Stomach (tissue), 9 donors: ENCODE results near the gene ZNF410. TPM values are rescaled to one million over a fixed set of nuclear protein-coding genes. Genes with fewer than 3 reads are reported as not detected.
"Not testable (repeated sequence)": the region's sequence is repeated elsewhere in the genome, so short reads cannot be mapped to it uniquely, and the experiment has no call there.

ENCODE experiments used
- DNase-seq, 2 donors: peaks; one replicate each; pipeline versions ENCODE4 v3.0.0 to v3.0.0-alpha.2; 2013 to 2019
- H3K27ac ChIP-seq, 5 donors: fragments of 200-600 bp in 4 of 5; sonication (generic) in 4 of 5; one replicate each; pipeline ENCODE4 v1.5.1; 2013 to 2019; ENCODE audit warnings: mild to moderate bottlenecking in 1 of 5, moderate library complexity in 1 of 5
- H3K27me3 ChIP-seq, 3 donors: fragments of 200-600 bp; sonication (generic); one replicate each; pipeline ENCODE4 v1.5.1; 2017 to 2019; ENCODE audit warnings: mixed run types in 1 of 3
- H3K36me3 ChIP-seq, 4 donors: fragments of 200-600 bp; sonication (generic); 1 replicate in 3 of 4; 2 replicates in 1 of 4; pipeline ENCODE4 v1.5.1; 2016 to 2019
- H3K4me1 ChIP-seq, 4 donors: fragments of 200-600 bp; sonication (generic); one replicate each; pipeline ENCODE4 v1.5.1; 2016 to 2019
- H3K4me3 ChIP-seq, 4 donors: fragments of 200-600 bp; sonication (generic) in 3 of 4; one replicate each; pipeline ENCODE4 v1.5.1; 2016 to 2019; ENCODE audit warnings: mild to moderate bottlenecking in 1 of 4
- H3K9me3 ChIP-seq, 4 donors: fragments of 200-600 bp; sonication (generic); one replicate each; pipeline ENCODE4 v1.5.1; 2016 to 2019
- EP300 ChIP-seq: sonication (generic); formaldehyde crosslinking; IDR thresholded peaks from one replicate; pipeline ENCODE4 v1.6.1; 2017; ENCODE audit warnings: antibody characterized with exemption
- POLR2A ChIP-seq, 4 donors: fragments of 450-650 bp; IDR thresholded peaks; one replicate each; pipeline ENCODE4 v1.6.1; 2016; ENCODE audit warnings: antibody characterized with exemption in 4 of 4, control low read depth in 2 of 4, mild to moderate bottlenecking in 1 of 4, moderate library complexity in 1 of 4
- POLR2AphosphoS5 ChIP-seq, 3 donors: sonication (generic); formaldehyde crosslinking; IDR thresholded peaks; one replicate each; pipeline ENCODE4 v1.6.1; 2016; ENCODE audit warnings: antibody characterized with exemption in 3 of 3
- WGBS, 5 donors: extraction: QIAGEN DNeasy Blood & Tissue Kit in 3 of 5; methylation state at CpG; one replicate each; pipeline versions ENCODE4 v1.1.5 to v1.1.7; 2013 to 2018; 5-methylcytosine and 5-hydroxymethylcytosine counted together
- intact Hi-C: fragments of 100-400 bp; cut with DNase I; formaldehyde crosslinking; loops from one replicate; pipeline ENCODE4 v1.15.1; 2023; ENCODE audit warnings: low total_unique reads
- polyA plus RNA-seq, 3 donors: library from polyadenylated mRNA; stranded (reverse); fragments of 200-250 nt; gene quantifications; one replicate each; pipeline ENCODE4 v1.2.3, GENCODE V29; 2013
- total RNA-seq, 5 donors: library from RNA; depleted of rRNA; stranded (reverse); fragments of >200 nt; gene quantifications; one replicate each; pipeline versions ENCODE4 v1.1.0 to v1.2.3, GENCODE V29; 2014 to 2016
- TF ChIP-seq, protein P1 (sequence below), 7 experiments: fragments of 450-650 bp in 4 of 7; fragments of 200-600 bp in 3 of 7; sonication (generic) in 3 of 7; IDR thresholded peaks; one replicate each; pipeline ENCODE4 v1.5.1; 2016 to 2019; ENCODE audit warnings: antibody characterized with exemption in 7 of 7, control low read depth in 2 of 7, mild to moderate bottlenecking in 1 of 7
- donor health status: healthy with polysubstance abuse.
- donor health status: Bipolar disorder and iron deficiency.
- donor health status: healthy.

The ZNF410 gene
- total and polyA plus RNA-seq, 8 donors, result 21.4 to 183 (median 47.8) TPM

DNA sequence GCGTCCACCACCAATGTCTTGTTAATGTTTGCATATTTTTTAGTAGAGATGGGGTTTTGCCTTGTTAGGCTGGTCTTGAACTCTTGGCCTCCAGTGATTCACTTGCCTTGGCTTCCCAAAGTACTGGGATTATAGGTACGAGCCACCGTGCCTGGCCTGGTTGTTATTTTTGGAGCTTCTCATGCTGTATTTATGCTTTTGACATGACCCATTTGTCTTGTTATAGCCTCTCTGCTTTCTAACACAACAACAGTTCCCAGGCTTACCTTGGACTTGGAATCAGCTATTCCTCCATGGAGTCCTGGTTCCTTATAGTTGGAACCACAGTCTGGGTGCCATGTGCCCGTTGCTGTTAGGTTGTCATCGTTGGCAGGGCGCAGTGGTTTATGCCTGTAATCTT is 29.7 kb downstream of the ZNF410 start:
- Histone ChIP-seq H3K4me3 (no peak overlapping the region), H3K27ac (peak overlapping the region in 1 of 5 donors; percentile 33), H3K27me3 (no peaks in the 10 kb centered on the region), H3K36me3 (peaks cover 29 to 91% (median 85%) of the 10 kb centered on the region in 4 donors), H3K4me1 (peaks cover 0 to 4% (median 0%) of the 10 kb centered on the region in 4 donors), H3K9me3 (no peaks in the 10 kb centered on the region)
- TF ChIP-seq, protein P1, sequence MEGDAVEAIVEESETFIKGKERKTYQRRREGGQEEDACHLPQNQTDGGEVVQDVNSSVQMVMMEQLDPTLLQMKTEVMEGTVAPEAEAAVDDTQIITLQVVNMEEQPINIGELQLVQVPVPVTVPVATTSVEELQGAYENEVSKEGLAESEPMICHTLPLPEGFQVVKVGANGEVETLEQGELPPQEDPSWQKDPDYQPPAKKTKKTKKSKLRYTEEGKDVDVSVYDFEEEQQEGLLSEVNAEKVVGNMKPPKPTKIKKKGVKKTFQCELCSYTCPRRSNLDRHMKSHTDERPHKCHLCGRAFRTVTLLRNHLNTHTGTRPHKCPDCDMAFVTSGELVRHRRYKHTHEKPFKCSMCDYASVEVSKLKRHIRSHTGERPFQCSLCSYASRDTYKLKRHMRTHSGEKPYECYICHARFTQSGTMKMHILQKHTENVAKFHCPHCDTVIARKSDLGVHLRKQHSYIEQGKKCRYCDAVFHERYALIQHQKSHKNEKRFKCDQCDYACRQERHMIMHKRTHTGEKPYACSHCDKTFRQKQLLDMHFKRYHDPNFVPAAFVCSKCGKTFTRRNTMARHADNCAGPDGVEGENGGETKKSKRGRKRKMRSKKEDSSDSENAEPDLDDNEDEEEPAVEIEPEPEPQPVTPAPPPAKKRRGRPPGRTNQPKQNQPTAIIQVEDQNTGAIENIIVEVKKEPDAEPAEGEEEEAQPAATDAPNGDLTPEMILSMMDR (IDR thresholded peaks at IDR 0.05), result no peak
- TF ChIP-seq EP300 (no peak), POLR2A (IDR thresholded peaks at IDR 0.05) (no peak), POLR2AphosphoS5 (IDR thresholded peaks at IDR 0.05) (no peak)
- 74 to 87% (median 86%) methylated on average over 6 of the region's 6 CpGs for WGBS, 5 donors
- DNase-seq, result no peak
- intact Hi-C loops, result no loop called here

DNA sequence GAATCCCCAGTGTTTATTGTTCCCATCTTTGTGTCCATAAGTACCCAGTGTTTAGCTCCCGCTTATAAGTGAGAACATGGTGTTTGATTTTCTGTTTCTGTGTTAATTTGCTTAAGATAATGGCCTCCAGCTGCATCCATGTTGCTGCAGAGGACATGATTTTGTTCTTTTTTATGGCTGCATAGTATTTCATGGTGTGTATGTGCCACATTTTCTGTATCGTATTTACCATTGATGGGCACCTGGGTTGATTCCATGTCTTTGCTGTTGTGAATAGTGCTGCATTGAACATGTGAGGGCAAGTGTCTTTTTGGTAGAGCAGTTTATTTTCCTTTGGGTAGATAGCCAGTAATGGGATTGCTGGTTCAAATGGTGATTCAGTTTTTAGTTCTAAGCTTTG is 32.8 kb downstream of the ZNF410 start:
- H3K9me3 ChIP-seq, DNase-seq, H3K27me3 ChIP-seq, H3K27ac ChIP-seq, H3K4me1 ChIP-seq, H3K4me3 ChIP-seq, intact Hi-C loops: not testable (repeated sequence)
- WGBS, 5 donors, result 78 to 95% (median 93%) methylated on average over 2 of the region's 2 CpGs
- H3K36me3 ChIP-seq, result peaks cover 34 to 91% (median 86%) of the 10 kb centered on the region in 4 donors

DNA sequence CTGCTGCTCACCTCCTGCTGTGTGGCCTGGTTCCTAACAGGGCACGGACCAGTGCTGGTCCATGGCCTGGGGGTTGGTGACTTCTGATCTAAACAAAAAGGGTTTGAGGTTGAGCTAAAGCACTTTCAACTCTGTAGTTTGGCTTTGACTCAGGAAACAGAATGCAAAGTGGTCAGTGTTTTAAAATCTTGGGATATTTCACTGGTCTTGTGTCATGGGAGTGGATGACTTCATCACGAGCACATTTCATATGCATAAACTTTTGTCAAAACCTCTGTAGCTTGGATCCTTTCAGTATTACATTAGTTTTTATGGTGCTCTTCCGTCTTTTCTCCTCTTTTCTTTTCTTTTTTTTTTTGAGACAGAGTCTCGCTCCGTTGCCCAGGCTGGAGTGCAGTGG is 37.7 kb downstream of the ZNF410 start:
- Histone ChIP-seq H3K27me3 (no peaks in the 10 kb centered on the region), H3K36me3 (peaks cover 66 to 100% (median 96%) of the 10 kb centered on the region in 4 donors), H3K4me1 (no peaks in the 10 kb centered on the region), H3K9me3 (no peaks in the 10 kb centered on the region), H3K27ac (no peak overlapping the region), H3K4me3 (no peak overlapping the region)
- intact Hi-C loops, result no loop called here
- TF ChIP-seq POLR2A (IDR thresholded peaks at IDR 0.05) (no peak), POLR2AphosphoS5 (IDR thresholded peaks at IDR 0.05) (no peak), EP300 (no peak)
- TF ChIP-seq, protein P1 (IDR thresholded peaks at IDR 0.05), result no peak
- no peak for DNase-seq
- 70 to 86% (median 77%) methylated on average over 4 to 5 of the region's 5 CpGs for WGBS, 5 donors

DNA sequence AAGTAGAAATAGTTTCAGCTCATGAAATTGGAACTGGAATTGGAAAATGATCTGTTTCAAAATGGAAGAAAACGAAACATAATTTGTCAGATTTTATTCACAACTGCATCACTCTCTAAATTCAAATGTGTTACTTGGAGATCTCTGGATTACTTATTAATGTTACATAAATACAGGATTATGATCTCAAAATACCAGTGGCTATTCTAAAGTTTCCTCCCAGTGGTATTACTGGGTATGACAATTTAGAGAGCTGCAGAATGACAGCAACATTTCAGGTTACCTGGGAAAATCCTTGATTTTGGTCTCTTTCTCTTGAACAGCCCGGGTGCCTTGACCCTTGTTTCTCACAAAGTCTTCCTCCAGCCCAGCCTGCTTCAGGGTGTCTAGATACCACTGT is 49.0 kb downstream of the ZNF410 start:
- peak in 1 of 2 donors; percentile 16 for DNase-seq
- 65 to 87% (median 74%) methylated on average over 2 of the region's 2 CpGs for WGBS, 5 donors
- peaks cover 35 to 96% (median 91%) of the 10 kb centered on the region in 4 donors for H3K36me3 ChIP-seq
- no peaks in the 10 kb centered on the region for H3K9me3 ChIP-seq
- no peak for TF ChIP-seq POLR2AphosphoS5 (IDR thresholded peaks at IDR 0.05)
- TF ChIP-seq, protein P1 (IDR thresholded peaks at IDR 0.05), result peak in 1 of 7 experiments; percentile 22
- H3K4me1 ChIP-seq, result no peaks in the 10 kb centered on the region
- no peak overlapping the region for H3K4me3 ChIP-seq
- intact Hi-C loops, result no loop called here
- no peak overlapping the region for H3K27ac ChIP-seq
- H3K27me3 ChIP-seq, result no peaks in the 10 kb centered on the region

DNA sequence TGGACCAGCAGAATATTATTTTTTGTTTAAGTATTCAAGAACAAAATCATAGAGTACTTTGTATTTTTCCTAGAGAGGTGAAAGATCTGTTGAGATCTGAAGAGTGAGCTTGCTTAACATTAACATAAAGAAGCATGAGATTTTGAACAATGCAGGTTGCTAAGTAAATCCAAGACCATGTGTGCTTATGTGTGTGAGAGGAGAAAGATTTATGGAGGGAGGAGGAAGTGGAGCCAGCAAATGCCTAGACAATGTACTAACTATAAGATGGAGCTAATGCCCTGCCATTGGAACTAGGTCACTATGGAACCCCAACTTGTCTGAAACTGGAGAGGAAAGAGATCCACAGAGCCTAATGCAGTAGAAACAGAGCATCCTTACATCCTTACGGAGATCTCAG is 49.9 kb downstream of the ZNF410 start:
- H3K36me3 ChIP-seq, result peaks cover 27 to 94% (median 87%) of the 10 kb centered on the region in 4 donors
- H3K27ac ChIP-seq, result no peak overlapping the region
- intact Hi-C loops, result no loop called here
- no peaks in the 10 kb centered on the region for H3K9me3 ChIP-seq
- no peaks in the 10 kb centered on the region for H3K4me1 ChIP-seq
- H3K27me3 ChIP-seq, result no peaks in the 10 kb centered on the region
- no peak for TF ChIP-seq EP300
- TF ChIP-seq, protein P1 (IDR thresholded peaks at IDR 0.05), result no peak
- no peak for DNase-seq
- no peak overlapping the region for H3K4me3 ChIP-seq
- 76 to 94% (median 89%) methylated on average over 1 of the region's 1 CpG for WGBS, 5 donors
